Stomach (tissue), 4 donors: ENCODE measurements around the gene PLEKHD1.

Experiments used
- CTCF ChIP-seq, 7 experiments: fragments of 450-650 bp in 4 of 7; fragments of 200-600 bp in 3 of 7; sonication (generic) in 3 of 7; IDR thresholded peaks; one replicate each; pipeline ENCODE4 v1.5.1; 2016 to 2019; ENCODE audit warnings: antibody characterized with exemption in 7 of 7, control low read depth in 2 of 7, mild to moderate bottlenecking in 1 of 7
- POLR2AphosphoS5 ChIP-seq, 3 donors: sonication (generic); formaldehyde crosslinking; IDR thresholded peaks; one replicate each; pipeline ENCODE4 v1.6.1; 2016; ENCODE audit warnings: antibody characterized with exemption in 3 of 3

DNA sequence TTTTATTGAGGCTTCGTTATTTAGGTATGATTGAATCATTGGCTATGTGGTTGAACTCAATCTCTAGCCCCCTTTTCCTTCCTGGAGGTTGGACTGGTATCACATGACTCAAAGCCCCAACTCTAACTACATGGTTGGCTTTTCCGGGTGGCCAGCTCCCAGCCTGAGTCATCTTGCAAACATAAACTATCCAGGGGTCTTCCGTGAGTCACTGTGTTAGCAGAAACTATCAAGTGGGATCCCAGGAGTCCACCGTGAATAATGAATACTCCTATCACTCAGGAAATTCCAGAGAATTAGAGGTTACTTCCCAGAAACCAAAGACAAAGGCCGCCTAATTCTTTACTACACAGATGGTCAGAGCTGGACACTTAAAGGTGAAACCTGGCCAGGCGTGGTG, 19.7 kb upstream of the PLEKHD1 start:
- TF ChIP-seq POLR2AphosphoS5 (IDR thresholded peaks at IDR 0.05), result no peak
- TF ChIP-seq CTCF (IDR thresholded peaks at IDR 0.05), result no peak
